T-helper 17 cell (primary cell): ENCODE measurements around the gene C16orf95. TPM values are rescaled to one million over a fixed set of nuclear protein-coding genes. Genes with fewer than 3 reads are reported as not detected.

Experiments used
- total RNA-seq, 4 donors: library from RNA in 2 of 4; stranded (reverse) in 2 of 4; gene quantifications; one replicate each; pipeline ENCODE4 v1.2.3 and lab custom pipeline; 2022 to 2026

The C16orf95 gene
- total RNA-seq, 2 donors from 2014 or later: 2.0 to 2.6 TPM

Other genes with a start within 250 kb of the C16orf95 start
- 10 to 100 TPM; 32.7 to 41.7 TPM for gene FBXO31, start 66.4 kb upstream of the C16orf95 start, total RNA-seq
- gene MAP1LC3B, start 74.9 kb upstream of the C16orf95 start, total RNA-seq: 100 to 1,000 TPM in 1 of 2 donors, 10 to 100 TPM in 1; 90.6 to 102 TPM
- 10 to 100 TPM; 16.5 to 17.7 TPM for gene ZCCHC14, start 175.6 kb upstream of the C16orf95 start, total RNA-seq